Kidney (tissue), 22 donors: Measurements from ENCODE around the gene OR1F1. TPM values are rescaled to one million over a fixed set of nuclear protein-coding genes. Genes with fewer than 3 reads are reported as not detected.
"Not testable (repeated sequence)": the region's sequence is repeated elsewhere in the genome, so short reads cannot be mapped to it uniquely, and the experiment has no call there.

Source experiments
- DNase-seq, 5 donors: peaks; one replicate each; pipeline ENCODE4 v3.0.0-alpha.2; 2013 to 2020
- FAIRE-seq: peaks from 2 replicates; lab custom pipeline; 2012; peaks lifted over from hg19 to GRCh38; lab: Jason Lieb, UNC
- H3K27ac ChIP-seq, 2 donors: one replicate each; pipeline ENCODE4 v1.7.0; 2013; ENCODE audit warnings: low read depth in 2 of 2, low read length in 2 of 2, inconsistent platforms in 1 of 2
- H3K27me3 ChIP-seq: one replicate; pipeline ENCODE4 v1.7.1; 2013; ENCODE audit warnings: low read length, inconsistent platforms; ENCODE audit not compliant: control insufficient read depth, insufficient read depth
- H3K36me3 ChIP-seq, 3 donors: one replicate each; pipeline versions ENCODE4 v1.7.0 to v1.7.1; 2013; ENCODE audit warnings: low read length in 3 of 3, control low read depth in 1 of 3, inconsistent platforms in 1 of 3; ENCODE audit not compliant: insufficient read depth in 3 of 3, control insufficient read depth in 2 of 3
- H3K4me1 ChIP-seq, 3 donors: one replicate each; pipeline versions ENCODE4 v1.7.0 to v1.7.1; 2013; ENCODE audit warnings: low read length in 3 of 3, inconsistent platforms in 1 of 3, low read depth in 1 of 3; ENCODE audit not compliant: control insufficient read depth in 2 of 3, insufficient read depth in 2 of 3
- H3K4me3 ChIP-seq, 3 donors: one replicate each; pipeline versions ENCODE4 v1.7.0 to v1.8.1; 2013; ENCODE audit warnings: low read length in 3 of 3, control low read depth in 1 of 3, inconsistent platforms in 1 of 3
- H3K9ac ChIP-seq, 3 donors: one replicate each; pipeline versions ENCODE4 v1.7.0 to v1.7.1; 2013; ENCODE audit warnings: low read length in 3 of 3, control low read depth in 1 of 3, inconsistent platforms in 1 of 3
- H3K9me3 ChIP-seq, 3 donors: one replicate each; pipeline versions ENCODE4 v1.7.0 to v1.7.1; 2013; ENCODE audit warnings: low read length in 3 of 3, control low read depth in 1 of 3, inconsistent platforms in 1 of 3; ENCODE audit not compliant: control insufficient read depth in 2 of 3, insufficient read depth in 1 of 3
- CTCF ChIP-seq: IDR thresholded peaks from 3 replicates; pipeline ENCODE4 v1.5.1; 2012; ENCODE audit warnings: mild to moderate bottlenecking, moderate library complexity, borderline replicate concordance; ENCODE audit not compliant: insufficient read depth; ENCODE audit errors: extremely low read depth
- intact Hi-C: fragments of 100-400 bp; cut with DNase I; formaldehyde crosslinking; loops from one replicate; pipeline ENCODE4 v1.11.1; 2022
- long read RNA-seq, 10 donors: library from polyadenylated mRNA in 1 of 10; unstranded in 1 of 10; transcript quantifications; one replicate each; pipeline ENCODE4 v2.0.0 and lab custom pipeline, GENCODE V29; 2021 to 2026
- polyA plus RNA-seq: library from polyadenylated mRNA; stranded (reverse); fragments of 350-450 nt; fragmentation: Illumina TruSeq; extraction: RNeasy Lipid Tissue Mini Kit (QIAGEN cat#74804); gene quantifications from one replicate; pipeline ENCODE4 v1.2.3, GENCODE V29; 2014; ENCODE audit warnings: low read depth, low replicate concordance; ENCODE audit not compliant: insufficient read depth
- total RNA-seq: library from RNA; stranded (reverse); fragmentation: NEBNext Ultra II Directional; extraction: Animal tissue kit (Norgen Biotek cat#: 25700); gene quantifications from one replicate; pipeline ENCODE4 v1.2.1, GENCODE V29; 2021
- donor health status: control.
- donor health status: control.
- donor health status: control.
- donor health status: control.
- donor health status: control.
- donor health status: DM: yes; HTN: yes; CAD: no.
- donor health status: Normal renal cell carcinoma (clear cell type).

Gene OR1F1
- total RNA-seq (not detected), polyA plus RNA-seq (not detected)
- long read RNA-seq, donor 1 = 0 reads
- long read RNA-seq, donor 2 = 0 reads
- long read RNA-seq, donor 3 = 0 reads
- long read RNA-seq, donor 4 = 0 reads
- long read RNA-seq, donor 5 = 0 reads
- long read RNA-seq, donor 6 = 0 reads
- long read RNA-seq, donor 7 = 0 reads
- long read RNA-seq, donor 8 = 0 reads
- long read RNA-seq, donor 9 = 0 reads
- long read RNA-seq, donor 10 = 0 reads

- DNase-seq = peak in 3 of 5 donors; percentile 51 to 70 (median 66)
- Histone ChIP-seq H3K4me1 (peaks cover 0 to 9% (median 0%) of the 10 kb centered on the region in 3 donors), H3K4me3 (no peak within 1 kb of the TSS)
Observed at GRCh38 chr16:3187798-3188674, at the start of gene OR1F1. TSS of gene OR1F1 (plus strand) at chr16:3188204.

GRCh38 chr16:3138342-3138741 lies 49.7 kb upstream of the OR1F1 start:
- Histone ChIP-seq H3K27ac (no peak overlapping the region), H3K4me1 (peaks cover 0 to 7% (median 0%) of the 10 kb centered on the region in 3 donors), H3K27me3 (no peaks in the 10 kb centered on the region), H3K9me3 (no peaks in the 10 kb centered on the region), H3K9ac (no peak overlapping the region), H3K4me3 (no peak overlapping the region), H3K36me3 (peaks cover 0 to 7% (median 0%) of the 10 kb centered on the region in 3 donors)
- DNase-seq = peak in 1 of 5 donors; percentile 58
- FAIRE-seq = no peak
- no peak for TF ChIP-seq CTCF
- intact Hi-C loops = no loop called here

More at GRCh38 chr16:3187798-3188674, at the start of gene OR1F1:
- no peak within 1 kb of the TSS for H3K9ac ChIP-seq
- H3K36me3 ChIP-seq = no peaks in the 10 kb centered on the region
- no peak within 1 kb of the TSS for H3K27ac ChIP-seq
- H3K27me3 ChIP-seq = peaks cover 67% of the 10 kb centered on the region
- intact Hi-C loops = no loop called here
- H3K9me3 ChIP-seq = peaks cover 0 to 2% (median 0%) of the 10 kb centered on the region in 3 donors
- no peak for FAIRE-seq
- no peak for TF ChIP-seq CTCF

- no peak overlapping the region for H3K27ac ChIP-seq
- TF ChIP-seq CTCF = no peak
- peaks cover 0 to 7% (median 0%) of the 10 kb centered on the region in 3 donors for H3K36me3 ChIP-seq
- no peaks in the 10 kb centered on the region for H3K9me3 ChIP-seq
- H3K27me3 ChIP-seq = no peaks in the 10 kb centered on the region
- no peak overlapping the region for H3K9ac ChIP-seq
- FAIRE-seq = no peak
- intact Hi-C loops = no loop called here
- DNase-seq = peak in 2 of 5 donors; percentile 28 to 29
- no peak overlapping the region for H3K4me3 ChIP-seq
- peaks cover 0 to 6% (median 0%) of the 10 kb centered on the region in 3 donors for H3K4me1 ChIP-seq
Observed at GRCh38 chr16:3138823-3139426, 49.1 kb upstream of the OR1F1 start.

- FAIRE-seq, H3K4me1 ChIP-seq, intact Hi-C loops, H3K27ac ChIP-seq, H3K4me3 ChIP-seq, H3K9ac ChIP-seq, H3K36me3 ChIP-seq, H3K27me3 ChIP-seq, DNase-seq, H3K9me3 ChIP-seq: not testable (repeated sequence)
Observed at GRCh38 chr16:3139561-3139960, 48.4 kb upstream of the OR1F1 start.
